Transverse colon (tissue), 4 donors: ENCODE results near the gene KLF13. TPM values are rescaled to one million over a fixed set of nuclear protein-coding genes. Genes with fewer than 3 reads are reported as not detected.

Experiments
- DNase-seq: peaks from one replicate; pipeline ENCODE4 v3.0.0-alpha.2; 2019
- H3K27ac ChIP-seq, 4 donors: fragments of 200-600 bp; sonication (generic); 2 replicates each; pipeline ENCODE4 v1.5.1; 2016 to 2018; ENCODE audit warnings: inconsistent platforms in 4 of 4
- H3K27me3 ChIP-seq: fragments of 200-600 bp; sonication (generic); 2 replicates; pipeline ENCODE4 v1.5.1; 2017; ENCODE audit warnings: inconsistent platforms
- H3K36me3 ChIP-seq, 4 donors: fragments of 200-600 bp; sonication (generic); 2 replicates each; pipeline ENCODE4 v1.5.1; 2017 to 2019; ENCODE audit warnings: inconsistent platforms in 4 of 4
- H3K4me1 ChIP-seq, 4 donors: fragments of 200-600 bp; sonication (generic); 2 replicates each; pipeline ENCODE4 v1.5.1; 2017 to 2020; ENCODE audit warnings: inconsistent platforms in 4 of 4
- H3K4me3 ChIP-seq, 4 donors: fragments of 200-600 bp; sonication (generic); 1 replicate in 1 of 4; 2 replicates in 3 of 4; pipeline versions ENCODE4 v1.5.1 to v1.6.1; 2017 to 2019; ENCODE audit warnings: inconsistent platforms in 4 of 4
- H3K9me3 ChIP-seq, 2 donors: fragments of 200-600 bp; sonication (generic); 2 replicates each; pipeline ENCODE4 v1.5.1; 2017 to 2019; ENCODE audit warnings: inconsistent platforms in 2 of 2
- CTCF ChIP-seq, 5 experiments: fragments of 200-600 bp in 3 of 5; fragments of 450-650 bp in 2 of 5; sonication (generic) in 3 of 5; IDR thresholded peaks; 1 replicate in 2 of 5; 2 replicates in 3 of 5; pipeline ENCODE4 v1.5.1; 2016 to 2017; ENCODE audit warnings: antibody characterized with exemption in 5 of 5, inconsistent platforms in 3 of 5, mild to moderate bottlenecking in 2 of 5, moderate library complexity in 1 of 5
- EP300 ChIP-seq: sonication (generic); formaldehyde crosslinking; IDR thresholded peaks from one replicate; pipeline ENCODE4 v1.6.1; 2017; ENCODE audit warnings: antibody characterized with exemption, low read depth
- POLR2A ChIP-seq: fragments of 450-650 bp; IDR thresholded peaks from one replicate; pipeline ENCODE4 v1.6.1; 2016; ENCODE audit warnings: antibody characterized with exemption, mild to moderate bottlenecking, moderate library complexity
- POLR2AphosphoS5 ChIP-seq, 3 donors: sonication (generic); formaldehyde crosslinking; IDR thresholded peaks; one replicate each; pipeline ENCODE4 v1.6.1; 2016; ENCODE audit warnings: antibody characterized with exemption in 3 of 3
- WGBS, 2 donors: methylation state at CpG; one replicate each; pipeline ENCODE4 v1.1.5; 2018; ENCODE audit warnings: low coverage in 1 of 2; 5-methylcytosine and 5-hydroxymethylcytosine counted together
- in situ Hi-C, 4 donors: fragments of 200-750 bp; cut with MboI; loops; one replicate each; pipeline versions ENCODE4 v1.15.0 to v1.15.1; 2017; ENCODE audit warnings: low sequenced_read_pairs in 3 of 4, low pct_ligation_motif_present in 1 of 4, low pct_unique_long_range_greater_than_20kb in 1 of 4
- intact Hi-C: fragments of 100-400 bp; cut with DNase I; formaldehyde crosslinking; loops from one replicate; pipeline ENCODE4 v1.15.1; 2023; ENCODE audit warnings: low total_unique reads
- total RNA-seq, 4 donors: library from RNA; depleted of rRNA; stranded (reverse); fragments of >200 nt; gene quantifications; one replicate each; pipeline ENCODE4 v1.1.0, GENCODE V29; 2016

Gene KLF13
- total RNA-seq, 4 donors from 2014 or later: 39.0 to 81.2 (median 68.8) TPM

GRCh38 chr15:31373970-31374369 is 47.3 kb downstream of the KLF13 start:
- Histone ChIP-seq H3K27ac (peak overlapping the region; percentile 60 to 75 (median 69)), H3K36me3 (peaks cover 0 to 12% (median 3%) of the 10 kb centered on the region in 4 donors), H3K27me3 (no peaks in the 10 kb centered on the region), H3K9me3 (no peaks in the 10 kb centered on the region), H3K4me3 (no peak overlapping the region), H3K4me1 (peaks cover 18 to 71% (median 47%) of the 10 kb centered on the region in 4 donors)
- DNase-seq: no peak
- WGBS, 2 donors: 98% methylated on average over 9 of the region's 9 CpGs; no CpG with 5 or more reads in 1 of the 2 donors
- TF ChIP-seq EP300 (no peak), POLR2A (no peak), POLR2AphosphoS5 (IDR thresholded peaks at IDR 0.05) (no peak), CTCF (IDR thresholded peaks at IDR 0.05) (no peak)
- intact Hi-C loops: loop anchor here (5.0 kb wide), 1 partner anchor 108 kb away; no protein-coding TSS in a partner anchor
- in situ Hi-C loops: no loop called here

GRCh38 chr15:31374489-31374888 is 47.9 kb downstream of the KLF13 start:
- Histone ChIP-seq H3K9me3 (no peaks in the 10 kb centered on the region), H3K27ac (peak overlapping the region; percentile 60 to 75 (median 69)), H3K27me3 (no peaks in the 10 kb centered on the region), H3K36me3 (peaks cover 0 to 12% (median 3%) of the 10 kb centered on the region in 4 donors), H3K4me1 (peaks cover 18 to 71% (median 47%) of the 10 kb centered on the region in 4 donors), H3K4me3 (no peak overlapping the region)
- WGBS, 2 donors: 61 to 85% methylated on average over 4 to 8 of the region's 8 CpGs
- intact Hi-C loops (loop anchor here (5.0 kb wide), 1 partner anchor 108 kb away; no protein-coding TSS in a partner anchor), in situ Hi-C loops (no loop called here)
- DNase-seq: peak; percentile 79
- TF ChIP-seq POLR2AphosphoS5 (IDR thresholded peaks at IDR 0.05) (peak in 2 of 3 donors; percentile 26 to 42), CTCF (IDR thresholded peaks at IDR 0.05) (no peak)

- Histone ChIP-seq H3K9me3 (no peaks in the 10 kb centered on the region), H3K27ac (peak overlapping the region; percentile 60 to 75 (median 69)), H3K4me1 (peaks cover 18 to 73% (median 47%) of the 10 kb centered on the region in 4 donors), H3K4me3 (no peak overlapping the region), H3K36me3 (peaks cover 0 to 12% (median 5%) of the 10 kb centered on the region in 4 donors), H3K27me3 (no peaks in the 10 kb centered on the region)
- WGBS, 2 donors: 86 to 89% methylated on average over 11 to 12 of the region's 12 CpGs
- in situ Hi-C loops (no loop called here), intact Hi-C loops (loop anchor here (5.0 kb wide), 1 partner anchor 107 kb away; no protein-coding TSS in a partner anchor)
- DNase-seq: no peak
- no peak for TF ChIP-seq EP300
- no peak for TF ChIP-seq CTCF (IDR thresholded peaks at IDR 0.05)
- no peak for TF ChIP-seq POLR2A
- no peak for TF ChIP-seq POLR2AphosphoS5 (IDR thresholded peaks at IDR 0.05)
Observed at GRCh38 chr15:31374986-31375385, 48.4 kb downstream of the KLF13 start.

GRCh38 chr15:31375772-31376171 is 49.1 kb downstream of the KLF13 start:
- DNase-seq: no peak
- 98% methylated on average over 8 of the region's 8 CpGs; no CpG with 5 or more reads in 1 of the 2 donors for WGBS, 2 donors
- Histone ChIP-seq H3K9me3 (no peaks in the 10 kb centered on the region), H3K27ac (peak overlapping the region; percentile 60 to 75 (median 69)), H3K4me3 (no peak overlapping the region), H3K27me3 (no peaks in the 10 kb centered on the region), H3K4me1 (peaks cover 18 to 73% (median 47%) of the 10 kb centered on the region in 4 donors), H3K36me3 (peaks cover 0 to 12% (median 5%) of the 10 kb centered on the region in 4 donors)
- in situ Hi-C loops (no loop called here), intact Hi-C loops (no loop called here)
- TF ChIP-seq EP300: no peak
- no peak for TF ChIP-seq CTCF (IDR thresholded peaks at IDR 0.05)
